H1 (cell line): ENCODE measurements around the gene RNF114. TPM values are rescaled to one million over a fixed set of nuclear protein-coding genes. Genes with fewer than 3 reads are reported as not detected.
A peak's percentile ranks its signal among the peaks of the same experiment; 100 is the strongest.

Experiments used
- CTCF ChIA-PET: fragments of 300-600 bp; sonication (Branson Sonifier 250); formaldehyde crosslinking; loops from one replicate; lab custom pipeline; 2021; ENCODE audit not compliant: partially characterized antibody; lab: Charles Lee
- POLR2A ChIA-PET: fragments of 300-600 bp; sonication (Branson Sonifier 250); formaldehyde crosslinking; loops from one replicate; lab custom pipeline; 2021; ENCODE audit warnings: inconsistent platforms; ENCODE audit not compliant: partially characterized antibody; lab: Charles Lee
- DNase-seq, 2 experiments: peaks; one replicate each; pipeline versions ENCODE4 v3.0.0 to v3.0.0-alpha.2; 2010 to 2022; ENCODE audit warnings: low spot score in 2 of 2, low read depth in 1 of 2, mixed read lengths in 1 of 2
- FAIRE-seq: peaks from 2 replicates; lab custom pipeline; 2011; peaks lifted over from hg19 to GRCh38; lab: Jason Lieb, UNC
- H2AFZ ChIP-seq: 2 replicates; pipeline ENCODE4 v1.8.1; 2012; ENCODE audit warnings: low read length, inconsistent platforms
- H2AK5ac ChIP-seq: 2 replicates; pipeline ENCODE4 v1.6.1; 2013; ENCODE audit warnings: low read depth, low read length
- H2BK120ac ChIP-seq: replicated peaks from 2 replicates; pipeline ENCODE3; 2013; ENCODE audit warnings: low read depth, low read length, inconsistent platforms
- H2BK12ac ChIP-seq: 2 replicates; pipeline ENCODE4 v1.6.1; 2013; ENCODE audit warnings: low read depth, low read length
- H2BK15ac ChIP-seq: 2 replicates; pipeline ENCODE4 v1.6.1; 2013; ENCODE audit warnings: low read length
- H2BK20ac ChIP-seq: 2 replicates; pipeline ENCODE4 v1.6.1; 2013; ENCODE audit warnings: low read length
- H2BK5ac ChIP-seq: 2 replicates; pipeline ENCODE4 v1.6.1; 2013; ENCODE audit warnings: low read depth, low read length
- H3K14ac ChIP-seq: 2 replicates; pipeline ENCODE4 v1.6.1; 2013; ENCODE audit warnings: inconsistent platforms; ENCODE audit not compliant: insufficient read length
- H3K18ac ChIP-seq: 2 replicates; pipeline ENCODE4 v1.6.1; 2013; ENCODE audit warnings: low read length; ENCODE audit errors: extremely low read depth
- H3K23ac ChIP-seq: 2 replicates; pipeline ENCODE4 v1.6.1; 2013; ENCODE audit warnings: inconsistent platforms; ENCODE audit not compliant: insufficient read length
- H3K23me2 ChIP-seq: 2 replicates; pipeline ENCODE4 v1.6.1; 2013; ENCODE audit warnings: low read depth, low read length
- H3K27ac ChIP-seq: 2 replicates; pipeline ENCODE4 v1.6.1; 2011; ENCODE audit warnings: low read depth, low read length, inconsistent platforms
- H3K27me3 ChIP-seq, 4 experiments: replicated peaks in 1 of 4; 1 replicate in 1 of 4; 2 replicates in 3 of 4; pipeline versions ENCODE4 v1.6.1 to v1.8.1; 2011 to 2013; ENCODE audit warnings: low read length in 3 of 4, mild to moderate bottlenecking in 3 of 4, inconsistent platforms in 2 of 4, mixed read lengths in 2 of 4, moderate library complexity in 1 of 4; ENCODE audit not compliant: control insufficient read depth in 3 of 4, insufficient read depth in 3 of 4; ENCODE audit errors: extremely low read depth in 1 of 4
- H3K36me3 ChIP-seq, 4 experiments: 2 replicates each; pipeline versions ENCODE4 v1.6.1 to v1.8.1; 2011 to 2013; ENCODE audit warnings: mild to moderate bottlenecking in 4 of 4, low read length in 3 of 4, moderate library complexity in 2 of 4, control low read depth in 1 of 4, inconsistent platforms in 1 of 4; ENCODE audit not compliant: insufficient read depth in 4 of 4, control insufficient read depth in 2 of 4
- H3K4ac ChIP-seq: replicated peaks from 2 replicates; pipeline ENCODE3; 2013; ENCODE audit warnings: low read length, low read depth, mixed read lengths, inconsistent platforms; ENCODE audit not compliant: insufficient read length
- H3K4me1 ChIP-seq, 4 experiments: replicated peaks in 1 of 4; 1 replicate in 1 of 4; 2 replicates in 3 of 4; pipeline versions ENCODE4 v1.6.1 to v1.8.1; 2011 to 2013; ENCODE audit warnings: low read length in 3 of 4, inconsistent platforms in 2 of 4, mixed read lengths in 1 of 4; ENCODE audit not compliant: insufficient read depth in 4 of 4, control insufficient read depth in 3 of 4
- H3K4me2 ChIP-seq, 2 experiments: 2 replicates each; pipeline versions ENCODE4 v1.6.1 to v1.8.1; 2011 to 2013; ENCODE audit warnings: low read depth in 2 of 2, low read length in 2 of 2, control low read depth in 1 of 2, inconsistent platforms in 1 of 2, mild to moderate bottlenecking in 1 of 2; ENCODE audit not compliant: insufficient read depth in 1 of 2
- H3K4me3 ChIP-seq, 4 experiments: fragments of 200-600, 300-600 bp in 1 of 4; sonication (generic), shearing (Covaris generic), sonication (Bioruptor Twin) in 1 of 4; 2 replicates each; pipeline versions ENCODE4 v1.5.1 to v1.8.1; 2011 to 2016; ENCODE audit warnings: low read length in 4 of 4, low read depth in 3 of 4, control low read depth in 2 of 4, inconsistent platforms in 2 of 4, mild to moderate bottlenecking in 2 of 4, mixed read lengths in 1 of 4, moderate library complexity in 1 of 4; ENCODE audit not compliant: insufficient read depth in 2 of 4; ENCODE audit errors: extremely low read depth in 1 of 4
- H3K56ac ChIP-seq: replicated peaks from 2 replicates; pipeline ENCODE3; 2013; ENCODE audit warnings: low read depth, mild to moderate bottlenecking, mixed read lengths, low read length, inconsistent platforms; ENCODE audit not compliant: insufficient read length
- H3K79me1 ChIP-seq: 2 replicates; pipeline ENCODE4 v1.6.1; 2013; ENCODE audit warnings: low read depth, low read length, control low read depth
- H3K79me2 ChIP-seq, 2 experiments: 2 replicates each; pipeline versions ENCODE4 v1.6.1 to v1.8.1; 2012 to 2013; ENCODE audit warnings: low read length in 2 of 2, mild to moderate bottlenecking in 2 of 2, inconsistent platforms in 1 of 2; ENCODE audit not compliant: insufficient read depth in 2 of 2, control insufficient read depth in 1 of 2
- H3K9ac ChIP-seq, 4 experiments: replicated peaks in 1 of 4; 1 replicate in 1 of 4; 2 replicates in 3 of 4; pipeline versions ENCODE4 v1.6.1 to v1.8.1; 2011 to 2013; ENCODE audit warnings: low read depth in 3 of 4, low read length in 3 of 4, control low read depth in 2 of 4, mild to moderate bottlenecking in 2 of 4, moderate library complexity in 2 of 4, inconsistent platforms in 1 of 4; ENCODE audit errors: extremely low read depth in 1 of 4
- H3K9me3 ChIP-seq, 2 experiments: 2 replicates each; pipeline versions ENCODE4 v1.6.1 to v1.8.1; 2012 to 2013; ENCODE audit warnings: mild to moderate bottlenecking in 2 of 2, moderate library complexity in 2 of 2, control low read depth in 1 of 2, inconsistent platforms in 1 of 2, low read depth in 1 of 2, low read length in 1 of 2, mixed read lengths in 1 of 2; ENCODE audit not compliant: insufficient read depth in 2 of 2
- H4K20me1 ChIP-seq, 2 experiments: replicated peaks in 1 of 2; 2 replicates each; pipeline versions ENCODE3 to v1.8.1; 2011 to 2013; ENCODE audit warnings: inconsistent platforms in 2 of 2, low read length in 2 of 2, mild to moderate bottlenecking in 1 of 2; ENCODE audit not compliant: insufficient read depth in 2 of 2, control insufficient read depth in 1 of 2
- H4K5ac ChIP-seq: 2 replicates; pipeline ENCODE4 v1.6.1; 2013; ENCODE audit warnings: low read length, low read depth, mixed read lengths, inconsistent platforms; ENCODE audit not compliant: insufficient read length
- H4K8ac ChIP-seq: 2 replicates; pipeline ENCODE4 v1.8.0; 2013; ENCODE audit warnings: mild to moderate bottlenecking, moderate library complexity, low read length, inconsistent platforms; ENCODE audit not compliant: insufficient read depth; ENCODE audit errors: extremely low read depth
- H4K91ac ChIP-seq: replicated peaks from 2 replicates; pipeline ENCODE3; 2013; ENCODE audit warnings: low read length, mixed read lengths, inconsistent platforms; ENCODE audit not compliant: insufficient read length
- WGBS, 2 experiments: shearing (Covaris generic) in 1 of 2; methylation state at CpG; one replicate each; pipeline versions ENCODE4 v1.1.6 to v1.1.7; 2013 to 2015; ENCODE audit warnings: low lambda C conversion rate in 2 of 2, mixed read lengths in 2 of 2, inconsistent platforms in 1 of 2, low coverage in 1 of 2, missing lambda C conversion rate in 1 of 2; ENCODE audit not compliant: insufficient replicate concordance in 2 of 2, insufficient coverage in 1 of 2, insufficient read length in 1 of 2; ENCODE audit errors: extremely low coverage in 1 of 2, missing lambda C conversion rate in 1 of 2; 5-methylcytosine and 5-hydroxymethylcytosine counted together
- polyA plus RNA-seq, 7 experiments: library from polyadenylated mRNA; depleted of rRNA in 3 of 7; stranded (reverse) in 5 of 7; unstranded in 2 of 7; fragments of >200 nt in 5 of 7; fragments of 200-250 nt in 2 of 7; gene quantifications; 1 replicate in 5 of 7; 2 replicates in 1 of 7; 4 replicates in 1 of 7; pipeline versions ENCODE4 v1.2.1 to v1.2.3, GENCODE V29; 2011 to 2013; ENCODE audit warnings: missing spikeins in 2 of 7, mixed read lengths in 2 of 7
- total RNA-seq: library from RNA; stranded (reverse); fragmentation: NEBNext Ultra II Directional; extraction: Animal tissue kit (Norgen Biotek cat#: 25700); gene quantifications from 2 replicates; pipeline ENCODE4 v1.2.1, GENCODE V29; 2021

Gene RNF114
- total and polyA plus RNA-seq, 2 of the 8 experiments (the other 6 are each of a cell fraction or from before 2014, with no cell fraction given), result 81.7 to 89.9 TPM

- H3K27ac ChIP-seq, result no peak overlapping the region
- no peak overlapping the region for H2BK12ac ChIP-seq
- no peak overlapping the region for H2BK120ac ChIP-seq
- CTCF ChIA-PET, result interaction anchor here (0.6 to 12.8 kb wide), 29 partner anchors 9 to 557 kb away, joined by 3 to 199 read pairs (median 6); no protein-coding TSS in a partner anchor
- no peaks in the 10 kb centered on the region for H3K9me3 ChIP-seq
- H3K14ac ChIP-seq, result no peak overlapping the region
- H3K4me3 ChIP-seq, result no peak overlapping the region
- H2BK15ac ChIP-seq, result no peak overlapping the region
- no peak overlapping the region for H4K91ac ChIP-seq
- H3K23ac ChIP-seq, result no peak overlapping the region
- H2AK5ac ChIP-seq, result no peak overlapping the region
- POLR2A ChIA-PET, result interaction anchor here (0.8 to 1.4 kb wide), 4 partner anchors 10 to 318 kb away, joined by 3 to 4 read pairs (median 4); no protein-coding TSS in a partner anchor
- WGBS, 2 experiments, result 87% methylated on average over 30 of the region's 30 CpGs; no CpG with 5 or more reads in 1 of the 2 experiments
- DNase-seq (no peak), FAIRE-seq (no peak)
- H3K4me1 ChIP-seq, result peaks cover 0 to 19% (median 11%) of the 10 kb centered on the region in 4 experiments; a peak in 5 of 7 replicates
- H3K23me2 ChIP-seq, result peaks cover 1% of the 10 kb centered on the region; the same call in 1 of the 2 replicates
- no peak overlapping the region for H3K18ac ChIP-seq
- no peak overlapping the region for H4K5ac ChIP-seq
- no peaks in the 10 kb centered on the region for H3K27me3 ChIP-seq
- peak overlapping the region; percentile 51 for H3K4ac ChIP-seq
- no peaks in the 10 kb centered on the region for H3K79me1 ChIP-seq
- H2BK20ac ChIP-seq, result no peak overlapping the region
- no peak overlapping the region for H3K56ac ChIP-seq
- H4K8ac ChIP-seq, result peak overlapping the region; percentile 60; the same call in 1 of the 2 replicates
- H3K4me2 ChIP-seq, result no peak overlapping the region
- no peaks in the 10 kb centered on the region for H3K79me2 ChIP-seq
- no peak overlapping the region for H2BK5ac ChIP-seq
- no peak overlapping the region for H2AFZ ChIP-seq
- H4K20me1 ChIP-seq, result peaks cover 2 to 8% of the 10 kb centered on the region in 2 experiments
- H3K9ac ChIP-seq, result no peak overlapping the region
- H3K36me3 ChIP-seq, result peaks cover 0 to 12% (median 0%) of the 10 kb centered on the region in 4 experiments; a peak in 2 of 8 replicates
These were observed 49.5 kb upstream of the RNF114 start for GRCh38 chr20:49886571-49887213.
